ENCODE measurements around the gene PPM1L. TPM values are rescaled to one million over a fixed set of nuclear protein-coding genes. Genes with fewer than 3 reads are reported as not detected.
A peak's percentile ranks its signal among the peaks of the same experiment; 100 is the strongest.

Gene PPM1L
- polyA plus RNA-seq, 3 donors, result 5.5 to 9.9 (median 7.8) TPM

DNA sequence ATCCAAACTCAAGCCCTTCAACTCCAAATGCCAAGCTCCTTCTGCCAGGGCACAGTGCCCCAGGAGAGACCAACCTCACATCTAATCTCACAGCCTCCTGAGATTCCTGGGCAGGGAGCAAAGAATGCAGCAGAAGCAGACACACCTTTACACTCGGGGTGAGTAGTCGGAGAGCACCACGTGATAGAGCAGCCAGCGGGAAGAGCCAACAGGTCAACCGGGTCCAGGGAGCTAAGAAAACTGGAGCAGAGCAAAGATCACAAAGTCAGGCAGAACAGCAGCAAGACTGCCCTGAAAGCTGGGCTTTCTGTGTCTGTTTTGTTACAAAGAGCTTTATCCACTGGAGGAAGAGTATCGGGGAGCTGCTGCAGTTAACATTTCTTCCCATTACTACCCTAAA is 345.0 kb downstream of the PPM1L start:
- Histone ChIP-seq H3K79me2 (ENCODE audit: insufficient read depth, low read length) (no peaks in the 10 kb centered on the region), H3K27ac (ENCODE audit: low read depth in 1 of 2, low read length in 2 of 2) (no peak overlapping the region), H3K4me3 (replicated peaks in 1 of 3; ENCODE audit: low read depth in 2 of 3, low read length in 3 of 3) (no peak overlapping the region), H3K9me3 (replicated peaks in 1 of 2; ENCODE audit: control insufficient read depth in 1 of 2, insufficient read depth in 1 of 2, low read length in 2 of 2) (no peaks in the 10 kb centered on the region), H3K9ac (ENCODE audit: insufficient read depth, low read length, poor library complexity, severe bottlenecking) (no peak overlapping the region), H3K27me3 (ENCODE audit: control insufficient read depth in 2 of 2, insufficient read depth in 2 of 2, low read length in 2 of 2) (peaks cover 3 to 10% of the 10 kb centered on the region in 2 donors), H3K4me2 (replicated peaks; ENCODE audit: extremely low read depth, low read length, poor library complexity, severe bottlenecking) (no peak overlapping the region), H4K20me1 (ENCODE audit: insufficient read depth, low read length) (no peaks in the 10 kb centered on the region), H3K36me3 (replicated peaks in 1 of 2; ENCODE audit: control insufficient read depth in 1 of 2, insufficient read depth in 2 of 2, low read length in 2 of 2) (no peaks in the 10 kb centered on the region), H2AFZ (ENCODE audit: insufficient read depth, low read depth, low read length, poor library complexity, severe bottlenecking) (no peak overlapping the region), H3K4me1 (ENCODE audit: control insufficient read depth in 1 of 2, insufficient read depth in 2 of 2, low read length in 2 of 2) (peaks cover 9 to 16% of the 10 kb centered on the region in 2 donors)
- intact Hi-C loops (cut with micrococcal nuclease), result no loop called here
- no peak overlapping the region for H3K4me3 Mint-ChIP-seq
- H3K9me3 Mint-ChIP-seq, result no peaks in the 10 kb centered on the region
- TF ChIP-seq, protein P1, sequence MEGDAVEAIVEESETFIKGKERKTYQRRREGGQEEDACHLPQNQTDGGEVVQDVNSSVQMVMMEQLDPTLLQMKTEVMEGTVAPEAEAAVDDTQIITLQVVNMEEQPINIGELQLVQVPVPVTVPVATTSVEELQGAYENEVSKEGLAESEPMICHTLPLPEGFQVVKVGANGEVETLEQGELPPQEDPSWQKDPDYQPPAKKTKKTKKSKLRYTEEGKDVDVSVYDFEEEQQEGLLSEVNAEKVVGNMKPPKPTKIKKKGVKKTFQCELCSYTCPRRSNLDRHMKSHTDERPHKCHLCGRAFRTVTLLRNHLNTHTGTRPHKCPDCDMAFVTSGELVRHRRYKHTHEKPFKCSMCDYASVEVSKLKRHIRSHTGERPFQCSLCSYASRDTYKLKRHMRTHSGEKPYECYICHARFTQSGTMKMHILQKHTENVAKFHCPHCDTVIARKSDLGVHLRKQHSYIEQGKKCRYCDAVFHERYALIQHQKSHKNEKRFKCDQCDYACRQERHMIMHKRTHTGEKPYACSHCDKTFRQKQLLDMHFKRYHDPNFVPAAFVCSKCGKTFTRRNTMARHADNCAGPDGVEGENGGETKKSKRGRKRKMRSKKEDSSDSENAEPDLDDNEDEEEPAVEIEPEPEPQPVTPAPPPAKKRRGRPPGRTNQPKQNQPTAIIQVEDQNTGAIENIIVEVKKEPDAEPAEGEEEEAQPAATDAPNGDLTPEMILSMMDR (IDR thresholded peaks at IDR 0.05), result no peak
- peak overlapping the region in 1 of 7 donors; percentile 3 for H3K27ac Mint-ChIP-seq
- no peak for DNase-seq
- H3K27me3 Mint-ChIP-seq (ENCODE audit: low read depth in 3 of 3), result peaks cover 10 to 23% (median 11%) of the 10 kb centered on the region in 3 donors
- 95% methylated on average over 5 of the region's 6 CpGs for WGBS (ENCODE audit: insufficient coverage)
- peaks cover 13% of the 10 kb centered on the region for H3K4me1 Mint-ChIP-seq
- peaks cover 0 to 7% of the 10 kb centered on the region in 2 donors for H3K36me3 Mint-ChIP-seq

DNA sequence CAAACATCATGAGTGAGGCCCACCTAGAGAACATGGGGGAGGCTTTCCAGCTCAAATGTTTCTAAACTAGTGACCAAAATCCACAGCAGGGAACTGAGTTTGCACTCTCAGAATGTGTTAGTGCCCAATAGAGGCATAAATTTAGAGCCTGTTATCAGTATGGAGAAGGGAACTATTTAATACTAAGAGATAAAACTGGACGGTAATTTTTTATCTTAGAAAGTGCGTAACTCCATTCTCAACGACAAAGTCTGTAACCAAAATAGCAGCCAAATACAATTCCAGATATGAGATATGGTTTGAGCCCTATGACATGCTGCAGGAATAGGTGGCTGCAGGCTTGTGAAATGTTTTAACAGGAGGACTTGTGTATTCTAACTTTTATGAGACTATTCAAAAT is 345.6 kb downstream of the PPM1L start:
- H3K4me2 ChIP-seq (replicated peaks; ENCODE audit: extremely low read depth, low read length, poor library complexity, severe bottlenecking), result no peak overlapping the region
- H3K9me3 Mint-ChIP-seq, result no peaks in the 10 kb centered on the region
- no CpG with 5 or more reads among the region's 3 CpGs for WGBS (ENCODE audit: insufficient coverage)
- H3K27me3 ChIP-seq (ENCODE audit: control insufficient read depth in 2 of 2, insufficient read depth in 2 of 2, low read length in 2 of 2), result peaks cover 3 to 10% of the 10 kb centered on the region in 2 donors
- H3K36me3 ChIP-seq (replicated peaks in 1 of 2; ENCODE audit: control insufficient read depth in 1 of 2, insufficient read depth in 2 of 2, low read length in 2 of 2), result no peaks in the 10 kb centered on the region
- intact Hi-C loops (cut with micrococcal nuclease), result no loop called here
- no peaks in the 10 kb centered on the region for H3K9me3 ChIP-seq (replicated peaks in 1 of 2; ENCODE audit: control insufficient read depth in 1 of 2, insufficient read depth in 1 of 2, low read length in 2 of 2)
- H3K9ac ChIP-seq (ENCODE audit: insufficient read depth, low read length, poor library complexity, severe bottlenecking), result no peak overlapping the region
- TF ChIP-seq, protein P1 (IDR thresholded peaks at IDR 0.05), result no peak
- peaks cover 9 to 16% of the 10 kb centered on the region in 2 donors for H3K4me1 ChIP-seq (ENCODE audit: control insufficient read depth in 1 of 2, insufficient read depth in 2 of 2, low read length in 2 of 2)
- peaks cover 10 to 25% (median 11%) of the 10 kb centered on the region in 3 donors for H3K27me3 Mint-ChIP-seq (ENCODE audit: low read depth in 3 of 3)
- no peak overlapping the region for H2AFZ ChIP-seq (ENCODE audit: insufficient read depth, low read depth, low read length, poor library complexity, severe bottlenecking)
- no peaks in the 10 kb centered on the region for H4K20me1 ChIP-seq (ENCODE audit: insufficient read depth, low read length)
- peaks cover 13% of the 10 kb centered on the region for H3K4me1 Mint-ChIP-seq
- no peak overlapping the region for H3K4me3 Mint-ChIP-seq
- H3K4me3 ChIP-seq (replicated peaks in 1 of 3; ENCODE audit: low read depth in 2 of 3, low read length in 3 of 3), result no peak overlapping the region
- DNase-seq, result no peak
- peaks cover 0 to 7% of the 10 kb centered on the region in 2 donors for H3K36me3 Mint-ChIP-seq
- no peaks in the 10 kb centered on the region for H3K79me2 ChIP-seq (ENCODE audit: insufficient read depth, low read length)
- H3K27ac Mint-ChIP-seq, result no peak overlapping the region
- no peak overlapping the region for H3K27ac ChIP-seq (ENCODE audit: low read depth in 1 of 2, low read length in 2 of 2)
